HG03159 (cell line): Measurements from ENCODE around the gene CYP3A4.
"Not testable (repeated sequence)": the region's sequence is repeated elsewhere in the genome, so short reads cannot be mapped to it uniquely, and the experiment has no call there.

ENCODE experiments used
- ATAC-seq: cut with Tn5 transposase; IDR thresholded peaks from one replicate; pipeline ENCODE4 v1.9.1; 2021; ENCODE audit warnings: mild to moderate bottlenecking, moderate library complexity; ENCODE audit not compliant: unreplicated experiment

The CYP3A4 gene

GRCh38 chr7:99784007-99784406, at the start of gene CYP3A4:
Gene CYP3A4, minus strand, starts transcription at chr7:99784184. Its CDS starts 103 bp downstream, at chr7:99784081.
- ATAC-seq = no peak

GRCh38 chr7:99833289-99833877, 49.4 kb upstream of the CYP3A4 start:
- ATAC-seq = no peak

GRCh38 chr7:99831595-99831994, 47.6 kb upstream of the CYP3A4 start:
- no peak for ATAC-seq

- no peak for ATAC-seq
These were observed 45.7 kb upstream of the CYP3A4 start for GRCh38 chr7:99829524-99830160.

- no peak for ATAC-seq
These were observed 44.8 kb upstream of the CYP3A4 start for GRCh38 chr7:99828811-99829210.

GRCh38 chr7:99827040-99827778, 43.2 kb upstream of the CYP3A4 start:
- ATAC-seq = no peak

GRCh38 chr7:99825873-99826272, 41.9 kb upstream of the CYP3A4 start:
- ATAC-seq = no peak

- no peak for ATAC-seq
These were observed 41.5 kb upstream of the CYP3A4 start for GRCh38 chr7:99825452-99825851.

- ATAC-seq = no peak
These were observed 40.1 kb upstream of the CYP3A4 start for GRCh38 chr7:99824091-99824490.

GRCh38 chr7:99822731-99823718, 39.0 kb upstream of the CYP3A4 start:
- no peak for ATAC-seq

- no peak for ATAC-seq
These were observed 36.5 kb upstream of the CYP3A4 start for GRCh38 chr7:99820408-99821027.

- no peak for ATAC-seq
These were observed 24.8 kb upstream of the CYP3A4 start for GRCh38 chr7:99808766-99809165.

GRCh38 chr7:99806839-99807478, 23.0 kb upstream of the CYP3A4 start:
- ATAC-seq = no peak

GRCh38 chr7:99805641-99806040, 21.7 kb upstream of the CYP3A4 start:
- no peak for ATAC-seq

GRCh38 chr7:99803118-99803517, 19.1 kb upstream of the CYP3A4 start:
- ATAC-seq = not testable (repeated sequence)

GRCh38 chr7:99801407-99801806, 17.4 kb upstream of the CYP3A4 start:
- not testable (repeated sequence) for ATAC-seq

- ATAC-seq = no peak
These were observed 15.0 kb upstream of the CYP3A4 start for GRCh38 chr7:99798972-99799371.

- not testable (repeated sequence) for ATAC-seq
These were observed 11.9 kb upstream of the CYP3A4 start for GRCh38 chr7:99795864-99796263.

- ATAC-seq = no peak
These were observed 10.9 kb upstream of the CYP3A4 start for GRCh38 chr7:99794585-99795502.
